ENCODE measurements around the gene ABCC8. TPM values are rescaled to one million over a fixed set of nuclear protein-coding genes. Genes with fewer than 3 reads are reported as not detected.

ABCC8 gene
- total and polyA plus RNA-seq, 10 of the 15 experiments (the other 5 are each of a cell fraction or from before 2014, with no cell fraction given): not detected

- RAD21 ChIA-PET (ENCODE audit: unreplicated experiment): no interaction called here
- BruUV-seq (replicated peaks): no TSS peak
- Histone ChIP-seq H3K79me2 (ENCODE audit: control insufficient read depth, insufficient read depth, low read length) (no peaks in the 10 kb centered on the region), H3K4me1 (ENCODE audit: control insufficient read depth, insufficient read depth, low read length) (no peaks in the 10 kb centered on the region), H3K36me3 (ENCODE audit: control insufficient read depth in 2 of 2, insufficient read depth in 2 of 2, low read length in 1 of 2) (no peaks in the 10 kb centered on the region), H3K9me3 (replicated peaks; ENCODE audit: control insufficient read depth, insufficient read depth, low read length) (no peaks in the 10 kb centered on the region), H3K27me3 (replicated peaks in 1 of 2; ENCODE audit: control insufficient read depth in 2 of 2, insufficient read depth in 2 of 2, low read length in 1 of 2) (peaks cover 6 to 7% of the 10 kb centered on the region in 2 experiments; a peak in 3 of 4 replicates), H3K9ac (ENCODE audit: control insufficient read depth, insufficient read depth, low read length) (no peak overlapping the region), H4K20me1 (ENCODE audit: control insufficient read depth, insufficient read depth) (no peaks in the 10 kb centered on the region), H3K4me3 (no peak overlapping the region), H2AFZ (ENCODE audit: control insufficient read depth, low read depth, low read length) (no peak overlapping the region), H3K27ac (ENCODE audit: control insufficient read depth, insufficient read depth) (no peak overlapping the region), H3K4me2 (ENCODE audit: control insufficient read depth, insufficient read depth) (no peak overlapping the region)
- TF ChIP-seq MYB (IDR thresholded peaks at IDR 0.05; ENCODE audit: borderline replicate concordance, low read depth, low read length): no peak
- no peak for TF ChIP-seq NRF1 (conservative IDR thresholded peaks at IDR 0.05; ENCODE audit: low read depth, low read length)
- no peak for TF ChIP-seq FOXM1 (IDR thresholded peaks at IDR 0.05; ENCODE audit: low read depth, low read length)
- TF ChIP-seq PAX5 (IDR thresholded peaks at IDR 0.05; ENCODE audit: borderline replicate concordance, low read depth, low read length): no peak
- no peak for TF ChIP-seq CEBPB (IDR thresholded peaks at IDR 0.05; ENCODE audit: borderline replicate concordance in 1 of 2, low read depth in 2 of 2, low read length in 2 of 2)
- TF ChIP-seq POU2F2 (IDR thresholded peaks at IDR 0.05; ENCODE audit: borderline replicate concordance, low read depth, low read length): no peak
- TF ChIP-seq ZSCAN29 (IDR thresholded peaks at IDR 0.05): no peak
- TF ChIP-seq NKRF (conservative IDR thresholded peaks at IDR 0.05): no peak
- no peak for TF ChIP-seq HDGF (IDR thresholded peaks at IDR 0.05)
- TF ChIP-seq MTA2 (IDR thresholded peaks at IDR 0.05; ENCODE audit: low read depth): no peak
- no peak for TF ChIP-seq MTA3 (IDR thresholded peaks at IDR 0.05; ENCODE audit: borderline replicate concordance, low read length)
- no peak for TF ChIP-seq POLR2A (IDR thresholded peaks at IDR 0.05; ENCODE audit: low read depth, low read length)
- no peak for TF ChIP-seq MLLT1 (IDR thresholded peaks at IDR 0.05)
- TF ChIP-seq WRNIP1 (IDR thresholded peaks at IDR 0.05; ENCODE audit: borderline replicate concordance, low read depth, low read length): no peak
- no peak for TF ChIP-seq ZNF687 (IDR thresholded peaks at IDR 0.05)
- in situ Hi-C loops (cut with MboI) (no loop called here), intact Hi-C loops (cut with micrococcal nuclease; ENCODE audit: unreplicated experiment) (no loop called here)
- POLR2A ChIA-PET: no interaction called here
- CTCF ChIA-PET: no interaction called here
- WGBS (ENCODE audit: insufficient coverage, insufficient replicate concordance, low lambda C conversion rate, missing lambda C conversion rate): 17% methylated on average over 7 of the region's 7 CpGs
- ATAC-seq (no peak), DNase-seq (ENCODE audit: low read depth, low spot score) (no peak), FAIRE-seq (no peak)
- SMC1A ChIA-PET (ENCODE audit: uncharacterized antibody, unreplicated experiment): interaction anchor here (1.1 kb wide), 1 partner anchor 53 kb away, joined by 3 read pairs; no protein-coding TSS in a partner anchor
These were observed 44.6 kb downstream of the ABCC8 start for GRCh38 chr11:17432002-17432401.
